Endothelial cell (in vitro differentiated cells): ENCODE results near the gene MAGOH. TPM values are rescaled to one million over a fixed set of nuclear protein-coding genes. Genes with fewer than 3 reads are reported as not detected.
A peak's percentile ranks its signal among the peaks of the same experiment; 100 is the strongest.

Source experiments
- DNase-seq: peaks from one replicate; pipeline ENCODE4 v3.0.0; 2021; ENCODE audit warnings: low spot score
- H3K27ac Mint-ChIP-seq: one replicate; pipeline ENCODE4 v1.8.0; 2021; ENCODE audit warnings: mixed read lengths, inconsistent platforms; ENCODE audit not compliant: unreplicated experiment
- H3K27me3 Mint-ChIP-seq: one replicate; pipeline ENCODE4 v1.8.0; 2021; ENCODE audit warnings: mild to moderate bottlenecking, moderate library complexity, mixed read lengths, inconsistent platforms; ENCODE audit not compliant: unreplicated experiment
- H3K36me3 Mint-ChIP-seq: one replicate; pipeline ENCODE4 v1.8.0; 2021; ENCODE audit warnings: mild to moderate bottlenecking, low read depth, mixed read lengths, inconsistent platforms; ENCODE audit not compliant: unreplicated experiment
- H3K4me1 Mint-ChIP-seq: one replicate; pipeline ENCODE4 v1.8.0; 2021; ENCODE audit warnings: mild to moderate bottlenecking, mixed read lengths, inconsistent platforms; ENCODE audit not compliant: unreplicated experiment
- H3K4me3 Mint-ChIP-seq: one replicate; pipeline ENCODE4 v1.8.0; 2021; ENCODE audit warnings: mild to moderate bottlenecking, mixed read lengths, inconsistent platforms; ENCODE audit not compliant: unreplicated experiment
- H3K9me3 Mint-ChIP-seq: one replicate; pipeline ENCODE4 v1.8.0; 2021; ENCODE audit warnings: mixed read lengths, inconsistent platforms; ENCODE audit not compliant: unreplicated experiment
- total RNA-seq: library from RNA; stranded (reverse); fragmentation: NEBNext Ultra II Directional; extraction: Animal tissue kit (Norgen Biotek cat#: 25700); gene quantifications from one replicate; pipeline ENCODE4 v1.2.1, GENCODE V29; 2021; ENCODE audit not compliant: unreplicated experiment
- TF ChIP-seq, protein P1 (sequence below): fragments of 200-600 bp; sonication (generic); IDR thresholded peaks from one replicate; pipeline ENCODE4 v1.5.0; 2021; ENCODE audit warnings: antibody characterized with exemption; ENCODE audit not compliant: unreplicated experiment

The MAGOH gene
- total RNA-seq, 1 donor from 2014 or later, result 57.3 TPM

DNA sequence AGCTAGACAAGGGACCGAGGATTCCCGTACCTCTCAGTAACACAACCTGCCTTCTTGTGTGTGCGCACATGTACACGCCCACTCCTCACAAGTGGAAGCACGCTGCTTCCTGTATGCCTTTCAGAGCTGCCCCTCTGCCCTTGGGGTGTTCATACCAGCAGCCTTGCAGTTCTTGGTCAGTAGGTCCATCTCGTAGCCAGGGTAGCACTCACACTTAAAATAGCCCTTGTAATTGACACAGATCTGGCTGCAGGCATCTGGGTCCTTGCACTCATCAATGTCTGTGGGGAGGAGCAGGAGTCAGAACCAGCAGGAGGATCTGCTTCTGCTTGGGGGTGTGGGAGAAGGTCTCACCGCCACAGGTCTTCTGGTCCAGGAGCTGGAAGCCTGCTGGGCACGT lies 32.6 kb upstream of the MAGOH start:
- Mint-ChIP-seq H3K36me3 (peaks cover 11% of the 10 kb centered on the region), H3K4me3 (no peak overlapping the region), H3K27me3 (peaks cover 6% of the 10 kb centered on the region), H3K27ac (no peak overlapping the region), H3K4me1 (no peaks in the 10 kb centered on the region), H3K9me3 (no peaks in the 10 kb centered on the region)
- no peak for DNase-seq
- TF ChIP-seq, protein P1, sequence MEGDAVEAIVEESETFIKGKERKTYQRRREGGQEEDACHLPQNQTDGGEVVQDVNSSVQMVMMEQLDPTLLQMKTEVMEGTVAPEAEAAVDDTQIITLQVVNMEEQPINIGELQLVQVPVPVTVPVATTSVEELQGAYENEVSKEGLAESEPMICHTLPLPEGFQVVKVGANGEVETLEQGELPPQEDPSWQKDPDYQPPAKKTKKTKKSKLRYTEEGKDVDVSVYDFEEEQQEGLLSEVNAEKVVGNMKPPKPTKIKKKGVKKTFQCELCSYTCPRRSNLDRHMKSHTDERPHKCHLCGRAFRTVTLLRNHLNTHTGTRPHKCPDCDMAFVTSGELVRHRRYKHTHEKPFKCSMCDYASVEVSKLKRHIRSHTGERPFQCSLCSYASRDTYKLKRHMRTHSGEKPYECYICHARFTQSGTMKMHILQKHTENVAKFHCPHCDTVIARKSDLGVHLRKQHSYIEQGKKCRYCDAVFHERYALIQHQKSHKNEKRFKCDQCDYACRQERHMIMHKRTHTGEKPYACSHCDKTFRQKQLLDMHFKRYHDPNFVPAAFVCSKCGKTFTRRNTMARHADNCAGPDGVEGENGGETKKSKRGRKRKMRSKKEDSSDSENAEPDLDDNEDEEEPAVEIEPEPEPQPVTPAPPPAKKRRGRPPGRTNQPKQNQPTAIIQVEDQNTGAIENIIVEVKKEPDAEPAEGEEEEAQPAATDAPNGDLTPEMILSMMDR, result no peak

DNA sequence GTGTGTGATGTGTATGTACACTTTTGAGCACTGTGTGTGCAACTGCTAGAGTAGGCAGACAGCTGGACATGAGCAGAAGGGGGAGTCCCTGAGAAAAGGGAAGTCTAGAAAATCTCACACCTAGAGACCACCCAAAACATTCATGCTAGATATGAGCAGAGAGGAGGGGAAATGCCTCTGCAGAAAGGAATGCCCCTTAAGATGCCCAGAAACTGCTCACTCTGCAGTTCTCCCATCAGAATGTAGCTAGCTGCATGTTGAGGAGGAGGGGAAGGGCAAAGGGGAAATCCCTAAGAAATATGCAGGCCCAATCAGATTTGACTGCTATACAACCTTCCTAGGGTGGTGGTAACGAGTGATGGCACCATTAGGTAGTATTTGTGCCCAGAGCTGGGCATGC lies 31.8 kb upstream of the MAGOH start:
- Mint-ChIP-seq H3K27ac (no peak overlapping the region), H3K27me3 (peaks cover 6% of the 10 kb centered on the region), H3K4me1 (no peaks in the 10 kb centered on the region), H3K36me3 (peaks cover 17% of the 10 kb centered on the region), H3K4me3 (no peak overlapping the region), H3K9me3 (no peaks in the 10 kb centered on the region)
- DNase-seq, result no peak
- TF ChIP-seq, protein P1, result no peak

DNA sequence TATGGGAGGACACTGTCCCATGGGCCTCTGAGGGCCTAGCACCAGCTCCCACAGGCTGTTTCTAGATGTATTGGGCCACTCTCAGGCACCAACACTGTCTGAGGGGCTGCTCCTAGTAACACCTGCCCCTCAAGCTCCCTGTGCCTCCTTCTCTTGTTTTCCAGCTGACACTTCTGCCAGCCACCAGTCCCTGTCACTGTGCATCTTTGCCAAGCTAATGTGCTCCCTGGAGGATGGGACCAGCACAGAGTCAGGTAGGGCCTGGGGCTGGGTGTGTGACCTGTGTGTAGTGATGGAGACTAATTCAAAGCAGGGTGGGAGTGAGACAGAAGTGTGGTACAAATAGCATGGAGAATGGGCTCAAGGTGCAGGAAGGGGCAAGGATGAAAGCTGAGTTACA lies 29.4 kb upstream of the MAGOH start:
- Mint-ChIP-seq H3K4me3 (no peak overlapping the region), H3K27ac (no peak overlapping the region), H3K4me1 (no peaks in the 10 kb centered on the region), H3K27me3 (peaks cover 9% of the 10 kb centered on the region), H3K9me3 (no peaks in the 10 kb centered on the region), H3K36me3 (peaks cover 25% of the 10 kb centered on the region)
- DNase-seq, result no peak
- TF ChIP-seq, protein P1, result no peak

DNA sequence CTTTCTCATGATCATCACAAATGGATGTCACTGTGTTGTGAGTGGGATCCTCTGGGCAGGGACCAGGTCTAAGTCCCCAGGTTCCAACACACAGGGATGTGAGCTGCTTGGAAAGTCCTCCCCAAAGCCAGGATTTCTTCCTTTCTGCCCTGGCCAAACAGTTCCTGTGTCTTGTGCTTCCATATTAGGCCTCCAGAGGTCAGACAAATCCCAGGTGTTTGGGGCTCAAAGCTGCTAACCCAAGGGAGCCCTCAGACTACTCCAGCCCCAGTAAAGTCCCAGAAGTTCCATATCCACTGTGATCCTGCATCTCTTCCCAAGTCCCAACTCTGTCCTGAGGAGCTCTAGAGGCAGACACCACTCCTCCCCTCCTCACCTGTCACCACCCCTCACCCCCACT lies 27.7 kb upstream of the MAGOH start:
- H3K9me3 Mint-ChIP-seq, result no peaks in the 10 kb centered on the region
- peak; percentile 20 for DNase-seq
- peaks cover 8% of the 10 kb centered on the region for H3K4me1 Mint-ChIP-seq
- no peak overlapping the region for H3K4me3 Mint-ChIP-seq
- TF ChIP-seq, protein P1, result peak; percentile 31
- H3K36me3 Mint-ChIP-seq, result peaks cover 23% of the 10 kb centered on the region
- H3K27ac Mint-ChIP-seq, result no peak overlapping the region
- H3K27me3 Mint-ChIP-seq, result peaks cover 6% of the 10 kb centered on the region

DNA sequence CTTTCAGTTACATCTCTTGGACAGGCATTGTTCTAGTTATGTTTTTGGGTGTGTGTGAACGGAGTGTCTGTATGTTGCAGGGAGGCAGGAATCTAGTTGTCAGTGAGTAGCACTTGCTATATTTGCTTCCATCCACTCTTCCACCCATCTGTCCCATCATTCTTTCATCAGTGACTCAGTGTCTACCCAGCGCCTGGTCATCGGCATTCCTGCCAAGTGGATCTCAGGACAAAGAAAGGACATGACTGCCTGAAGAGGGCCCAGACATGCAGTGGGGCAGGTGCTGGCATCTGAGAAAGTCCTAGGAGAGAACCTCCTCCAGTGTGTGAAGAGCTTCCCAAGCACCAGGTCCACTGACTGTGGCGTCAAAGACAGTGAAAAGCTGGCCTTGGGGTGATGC lies 27.3 kb upstream of the MAGOH start:
- TF ChIP-seq, protein P1, result no peak
- H3K9me3 Mint-ChIP-seq, result no peaks in the 10 kb centered on the region

More for the DNA sequence above, 27.3 kb upstream of the MAGOH start:
- Mint-ChIP-seq H3K4me3 (peak overlapping the region; percentile 8), H3K27ac (no peak overlapping the region), H3K36me3 (peaks cover 23% of the 10 kb centered on the region), H3K27me3 (peaks cover 6% of the 10 kb centered on the region), H3K4me1 (peaks cover 8% of the 10 kb centered on the region)
- DNase-seq, result no peak
